ENCODE measurements around the gene RASGRF1.

RASGRF1 gene

GRCh38 chr15:79066391-79067071, 24.0 kb downstream of the RASGRF1 start:
- DNase-seq (ENCODE audit: low read depth, low spot score) = no peak

GRCh38 chr15:79065706-79066376, 24.7 kb downstream of the RASGRF1 start:
- DNase-seq (ENCODE audit: low read depth, low spot score) = no peak

GRCh38 chr15:79065361-79065705, 25.2 kb downstream of the RASGRF1 start:
- DNase-seq (ENCODE audit: low read depth, low spot score) = no peak

- DNase-seq (ENCODE audit: low read depth, low spot score) = no peak
Observed at GRCh38 chr15:79064496-79064895, 26.1 kb downstream of the RASGRF1 start.

- DNase-seq (ENCODE audit: low read depth, low spot score) = no peak
Observed at GRCh38 chr15:79060175-79060574, 30.4 kb downstream of the RASGRF1 start.

GRCh38 chr15:79059081-79059572, 31.5 kb downstream of the RASGRF1 start:
- no peak for DNase-seq (ENCODE audit: low read depth, low spot score)

- DNase-seq (ENCODE audit: low read depth, low spot score) = no peak
Observed at GRCh38 chr15:79058260-79058850, 32.2 kb downstream of the RASGRF1 start.

GRCh38 chr15:79057050-79057449, 33.5 kb downstream of the RASGRF1 start:
- no peak for DNase-seq (ENCODE audit: low read depth, low spot score)

GRCh38 chr15:79054350-79054749, 36.2 kb downstream of the RASGRF1 start:
- no peak for DNase-seq (ENCODE audit: low read depth, low spot score)

- DNase-seq (ENCODE audit: low read depth, low spot score) = no peak
Observed at GRCh38 chr15:79053894-79054293, 36.7 kb downstream of the RASGRF1 start.

- DNase-seq (ENCODE audit: low read depth, low spot score) = no peak
Observed at GRCh38 chr15:79051941-79052731, 38.4 kb downstream of the RASGRF1 start.

GRCh38 chr15:79051029-79051428, 39.6 kb downstream of the RASGRF1 start:
- no peak for DNase-seq (ENCODE audit: low read depth, low spot score)

GRCh38 chr15:79050341-79050740, 40.2 kb downstream of the RASGRF1 start:
- no peak for DNase-seq (ENCODE audit: low read depth, low spot score)

GRCh38 chr15:79049416-79049815, 41.2 kb downstream of the RASGRF1 start:
- DNase-seq (ENCODE audit: low read depth, low spot score) = no peak

GRCh38 chr15:79047676-79048439, 42.7 kb downstream of the RASGRF1 start:
- DNase-seq (ENCODE audit: low read depth, low spot score) = no peak

GRCh38 chr15:79046691-79047404, 43.7 kb downstream of the RASGRF1 start:
- no peak for DNase-seq (ENCODE audit: low read depth, low spot score)

- DNase-seq (ENCODE audit: low read depth, low spot score) = no peak
Observed at GRCh38 chr15:79045041-79045440, 45.5 kb downstream of the RASGRF1 start.

GRCh38 chr15:79042213-79042928, 48.2 kb downstream of the RASGRF1 start:
- no peak for DNase-seq (ENCODE audit: low read depth, low spot score)

- no peak for DNase-seq (ENCODE audit: low read depth, low spot score)
Observed at GRCh38 chr15:79041601-79042168, 48.9 kb downstream of the RASGRF1 start.

- DNase-seq (ENCODE audit: low read depth, low spot score) = no peak
Observed at GRCh38 chr15:79037848-79038247, 52.7 kb downstream of the RASGRF1 start.
